ENCODE data around the gene OVOL1.

The OVOL1 gene

DNA sequence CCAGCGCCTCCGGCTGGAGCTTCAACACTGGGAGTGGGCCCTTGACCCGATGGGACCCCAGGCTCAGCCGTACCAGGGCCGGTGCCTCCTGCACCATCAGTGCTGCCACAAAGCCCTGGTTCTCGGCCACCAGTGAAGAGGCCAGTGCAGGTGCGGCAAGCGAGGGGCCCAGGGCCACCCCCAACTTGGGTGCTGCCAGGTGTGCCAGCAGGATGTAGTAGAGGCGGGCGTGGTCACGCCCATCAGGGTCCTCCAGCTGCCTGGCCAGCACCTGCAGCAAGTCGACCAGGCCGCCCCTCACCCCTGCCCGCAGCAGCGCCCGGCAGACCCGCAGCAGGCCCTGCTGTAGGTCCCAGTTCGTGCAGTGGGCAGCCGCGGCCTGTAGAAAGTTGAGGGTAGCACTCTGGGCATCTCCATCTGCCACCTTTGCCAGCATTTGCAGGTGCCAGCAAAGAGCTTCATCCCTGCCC is 8.4 kb upstream of the OVOL1 start:
- no peak for DNase-seq

GRCh38 chr11:65778901-65779668 is 7.8 kb upstream of the OVOL1 start:
- no peak for DNase-seq

DNA sequence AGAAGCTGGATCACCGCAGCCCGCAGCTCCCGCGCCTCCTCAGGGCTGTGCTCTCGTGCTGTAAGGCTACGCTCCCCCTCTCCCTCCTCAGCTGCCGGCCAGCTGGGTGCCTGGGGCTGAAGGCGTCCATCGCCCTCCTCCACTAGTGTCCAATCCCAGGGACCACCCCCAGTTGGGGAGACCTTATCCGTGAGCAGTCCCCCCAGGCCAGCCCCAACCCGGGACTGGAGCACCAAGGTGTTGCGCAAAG is 7.3 kb upstream of the OVOL1 start:
- DNase-seq = no peak

GRCh38 chr11:65779919-65780769 is 6.7 kb upstream of the OVOL1 start:
- DNase-seq = peak; percentile 11

- peak; percentile 34 for DNase-seq
Measured at GRCh38 chr11:65780770-65781151, 6.1 kb upstream of the OVOL1 start, which contains the start of gene AP5B1. TSS of gene AP5B1 (minus strand) at chr11:65780976. CDS start at chr11:65780591, 385 bp downstream.

GRCh38 chr11:65781152-65781961 is 5.5 kb upstream of the OVOL1 start:
- no peak for DNase-seq

- DNase-seq = no peak
Measured at GRCh38 chr11:65781962-65782815, 4.7 kb upstream of the OVOL1 start.

- DNase-seq = no peak
Measured at GRCh38 chr11:65782816-65783228, 4.0 kb upstream of the OVOL1 start.

DNA sequence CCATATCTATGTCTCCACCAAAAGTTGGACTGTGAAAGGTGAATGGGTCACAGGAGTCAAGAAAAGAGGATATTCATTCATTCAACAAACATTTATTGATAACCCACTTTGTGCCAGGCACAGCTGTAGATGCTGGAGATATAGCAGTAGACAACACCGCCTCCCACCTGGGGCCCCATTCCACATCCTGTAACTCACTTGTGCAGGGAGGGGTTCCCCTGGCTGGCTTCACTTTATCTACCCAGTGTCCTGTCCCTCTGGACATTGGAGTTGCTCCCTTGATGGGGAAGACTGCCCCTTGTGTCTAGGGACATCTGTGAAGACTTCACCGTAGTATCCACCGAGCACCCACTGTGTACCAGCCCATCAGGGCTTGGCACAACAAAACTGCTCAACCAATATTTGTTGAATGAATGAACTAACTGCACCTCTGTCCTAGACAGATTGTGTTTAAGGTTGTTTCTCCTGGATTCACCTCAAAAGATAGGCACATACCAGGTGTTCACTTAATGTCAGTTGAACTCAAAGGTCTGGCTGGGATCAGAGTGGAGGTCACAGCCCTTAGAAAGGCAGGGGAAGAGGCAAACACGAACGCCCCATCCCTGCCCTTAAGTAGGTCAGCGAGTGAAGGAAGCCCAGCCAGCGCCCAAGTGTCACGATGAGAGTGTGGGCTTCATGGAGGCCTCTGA is 1.4 kb upstream of the OVOL1 start:
- DNase-seq = no peak

DNA sequence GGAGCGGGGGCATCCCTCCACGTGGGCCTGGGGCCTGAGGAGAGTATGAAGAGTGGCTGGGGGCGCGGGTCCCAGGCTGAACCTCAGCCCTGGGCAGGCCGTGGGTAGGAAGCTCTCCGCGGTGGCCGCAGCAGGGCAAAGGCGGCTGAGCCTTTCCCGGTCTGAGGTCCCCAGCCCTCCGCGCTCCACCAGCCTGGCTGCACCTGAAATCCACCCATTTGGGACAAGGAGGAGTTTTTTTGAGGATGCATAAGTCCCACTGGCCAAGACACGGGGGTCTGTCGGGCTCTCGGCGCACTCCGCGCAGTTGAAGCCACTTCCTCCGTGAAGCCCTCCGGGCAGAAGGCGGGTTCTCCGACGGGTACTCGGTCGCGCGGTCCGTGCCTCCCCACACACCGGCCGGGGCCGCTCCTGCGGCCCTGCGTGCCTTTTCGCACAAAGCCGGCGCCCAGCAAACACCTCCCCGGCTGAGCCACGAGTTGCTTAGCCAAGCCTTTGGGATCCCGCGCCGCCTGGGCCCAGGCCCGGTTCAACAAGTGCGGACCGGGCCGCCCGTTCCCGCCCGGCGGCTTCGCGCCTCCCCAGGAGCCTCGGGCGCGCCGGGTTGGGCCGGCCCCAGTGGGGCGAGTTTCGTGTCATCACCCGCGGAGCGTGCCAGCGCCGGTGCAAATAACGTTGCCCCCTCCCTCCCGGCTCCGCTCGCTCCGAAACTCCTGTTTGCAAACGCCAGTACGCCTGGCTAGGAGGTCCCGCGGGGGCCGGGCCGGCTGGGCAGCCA is 666 bp upstream of the OVOL1 start:
- no peak for DNase-seq

DNA sequence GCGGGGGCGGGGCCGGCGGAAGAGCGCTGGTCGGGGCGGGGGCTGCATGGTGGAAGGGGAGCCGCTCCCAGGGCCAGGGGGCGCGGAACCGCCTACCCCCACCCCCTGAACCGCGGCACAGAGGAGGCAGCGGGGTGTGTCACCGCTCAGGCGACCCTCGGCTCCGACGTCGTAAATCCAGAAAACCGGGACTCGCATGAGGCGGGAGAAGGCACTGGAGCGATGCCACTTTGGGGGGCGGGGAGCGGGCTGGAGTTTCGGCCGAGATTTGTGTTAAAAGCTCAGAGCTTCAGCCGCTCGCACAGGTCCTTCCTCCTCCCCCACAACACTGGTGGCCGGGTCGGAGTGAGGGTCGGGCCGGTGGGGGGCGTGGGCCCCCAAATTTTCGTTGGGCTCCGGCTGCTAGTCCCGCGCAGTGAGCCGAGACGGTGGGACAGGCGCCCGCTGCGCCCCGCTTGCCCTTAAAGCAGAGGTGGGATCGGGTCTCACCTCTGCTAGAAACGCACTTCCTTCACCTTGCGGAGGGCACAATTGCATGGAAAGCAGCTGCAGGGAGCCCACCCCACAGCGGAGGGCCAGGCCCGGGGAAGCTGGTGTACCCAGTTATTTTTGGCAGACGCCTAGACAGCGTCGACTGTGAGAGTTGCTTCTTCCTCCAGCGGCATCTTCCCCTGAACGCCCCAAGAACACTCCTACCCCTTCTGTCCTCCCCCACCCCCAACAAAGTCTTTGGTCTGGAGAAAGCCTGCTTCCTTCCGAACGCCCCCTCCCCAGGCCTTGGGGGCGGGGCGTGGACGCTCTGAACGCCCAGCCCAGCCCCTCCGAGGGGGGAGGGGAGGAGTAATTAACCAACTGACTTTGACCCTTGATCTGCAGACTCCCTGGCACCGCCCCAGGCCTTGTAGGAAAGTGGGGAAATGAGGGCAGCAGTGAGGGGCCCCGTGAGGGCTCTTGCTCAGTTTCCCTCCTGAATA is 1.1 kb downstream of the OVOL1 start:
- no peak for DNase-seq

- no peak for DNase-seq
Measured at GRCh38 chr11:65788821-65789220, 2.0 kb downstream of the OVOL1 start.

DNA sequence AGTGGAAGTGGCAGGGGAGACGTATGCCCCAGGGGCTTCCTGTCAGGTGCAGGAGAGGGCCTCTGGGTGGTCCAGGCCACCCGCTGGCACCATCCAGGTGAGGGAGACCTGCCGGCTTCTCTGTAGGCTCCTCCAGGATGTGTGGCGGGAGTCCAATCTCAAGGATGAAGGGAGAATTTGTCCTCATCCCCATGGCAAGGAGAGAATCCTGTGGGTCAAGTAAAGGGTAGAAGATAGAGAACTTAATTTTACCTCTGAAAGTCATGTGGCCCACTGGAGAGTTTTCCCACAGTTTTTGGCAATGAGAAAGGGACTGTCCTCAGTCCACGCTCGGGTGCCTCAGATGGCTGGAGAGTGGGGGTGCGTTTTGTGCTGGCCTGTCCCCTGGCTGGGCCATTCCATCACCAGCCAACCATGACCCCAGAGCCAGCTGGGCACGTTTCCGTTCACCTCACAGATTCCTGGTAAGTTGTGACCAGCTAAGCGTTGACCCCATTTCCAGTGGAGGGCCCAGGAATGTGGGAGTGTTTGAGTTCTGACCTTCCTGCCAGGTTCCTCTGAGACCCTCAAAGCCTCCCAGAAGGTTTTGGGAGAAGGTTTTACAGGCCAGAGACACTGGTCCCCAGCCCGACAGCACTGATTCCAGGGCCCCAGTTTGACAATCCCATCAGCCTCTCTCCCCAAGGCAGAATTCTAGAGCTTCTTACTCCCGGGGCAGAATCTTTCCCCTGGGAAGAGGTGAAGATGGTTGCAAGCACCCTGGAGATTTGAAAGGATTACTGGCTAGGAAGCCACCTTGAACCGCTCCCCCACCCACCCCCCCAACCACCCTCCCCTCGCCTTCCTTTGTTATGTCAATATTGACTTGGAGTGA is 2.6 kb downstream of the OVOL1 start:
- no peak for DNase-seq

DNA sequence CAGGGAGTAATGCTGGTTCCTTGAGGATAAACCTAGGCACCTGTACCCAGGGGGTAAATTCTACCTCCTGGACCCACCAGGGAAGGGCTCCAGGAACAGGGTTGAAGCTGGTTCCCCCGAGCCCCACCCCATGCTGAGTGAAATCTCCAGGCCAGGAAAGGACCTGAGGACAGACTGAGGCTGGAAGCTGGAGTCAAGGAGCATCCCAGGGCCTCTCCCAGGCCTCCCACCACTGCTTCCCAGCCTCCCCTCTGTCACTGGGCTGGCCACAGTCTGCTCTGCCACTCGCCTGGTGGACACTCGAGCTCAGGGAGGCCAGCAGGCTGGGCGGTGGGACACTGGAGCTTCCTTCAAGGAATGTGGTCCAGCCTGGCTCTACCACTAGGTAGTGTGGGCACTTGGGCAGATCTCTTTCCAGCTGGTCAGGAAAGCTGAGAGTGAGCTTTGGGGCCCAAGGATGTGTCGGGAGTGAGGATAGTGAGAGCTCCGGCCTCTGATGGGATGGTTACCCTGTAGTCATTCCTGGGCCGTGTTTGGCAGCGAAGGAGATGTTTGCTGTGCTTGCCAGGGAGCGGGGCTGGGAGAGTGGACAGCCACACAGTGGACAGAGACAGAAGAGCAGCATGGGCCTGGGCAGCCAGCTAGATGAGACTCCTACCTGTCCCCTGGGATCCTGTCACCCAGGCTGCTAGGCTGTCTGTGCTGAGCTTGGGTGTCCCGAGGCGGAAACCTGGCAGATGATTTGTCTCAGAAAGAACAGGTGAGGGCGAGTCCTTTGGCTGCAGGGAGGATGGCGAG is 3.4 kb downstream of the OVOL1 start:
- DNase-seq = no peak

- no peak for DNase-seq
Measured at GRCh38 chr11:65790902-65791650, 4.2 kb downstream of the OVOL1 start.

GRCh38 chr11:65791719-65792213 is 4.9 kb downstream of the OVOL1 start:
- peak; percentile 19 for DNase-seq

DNA sequence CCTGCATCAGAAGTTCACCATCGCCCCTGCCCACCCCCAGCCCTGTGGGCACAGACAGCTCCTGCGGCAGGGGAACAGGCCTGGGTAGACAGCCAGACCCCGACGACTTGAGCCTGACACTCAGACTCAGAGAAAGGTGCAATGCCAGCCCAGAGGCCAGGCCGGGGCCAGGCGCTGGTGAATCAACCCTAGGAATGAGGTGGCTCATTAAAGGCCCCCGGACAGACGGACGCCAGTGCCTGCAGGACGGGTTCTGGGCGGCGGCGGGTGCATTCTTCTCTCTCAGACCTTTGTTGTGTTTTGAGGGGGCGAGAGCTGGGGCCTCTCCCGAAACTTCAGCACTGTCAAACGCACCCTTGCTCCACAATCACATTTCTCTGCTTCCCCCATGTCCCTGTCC is 5.6 kb downstream of the OVOL1 start:
- DNase-seq = no peak
